Lung (tissue), 12 donors: ENCODE results near the gene TLE5. TPM values are rescaled to one million over a fixed set of nuclear protein-coding genes. Genes with fewer than 3 reads are reported as not detected.

Experiments used
- ATAC-seq: fragments of 200-7000 bp; cut with Tn5 transposase; one replicate; pipeline ENCODE4 v1.9.1; 2020; ENCODE audit warnings: moderate number of reproducible peaks; ENCODE audit not compliant: insufficient read depth, low FRiP score
- DNase-seq, 3 donors: peaks; one replicate each; pipeline ENCODE4 v3.0.0-alpha.2; 2013 to 2017
- H3K27ac ChIP-seq, 2 donors: one replicate each; pipeline ENCODE4 v1.5.1; 2013; ENCODE audit warnings: mild to moderate bottlenecking in 2 of 2, moderate library complexity in 2 of 2, control low read depth in 1 of 2, inconsistent platforms in 1 of 2, low read depth in 1 of 2, low read length in 1 of 2
- H3K27me3 ChIP-seq, 3 donors: one replicate each; pipeline ENCODE4 v1.5.1; 2013; ENCODE audit warnings: low read length in 2 of 3; ENCODE audit not compliant: control insufficient read depth in 3 of 3, insufficient read depth in 3 of 3
- H3K36me3 ChIP-seq, 4 donors: one replicate each; pipeline ENCODE4 v1.5.1; 2013; ENCODE audit warnings: low read length in 4 of 4, mild to moderate bottlenecking in 1 of 4, moderate library complexity in 1 of 4; ENCODE audit not compliant: control insufficient read depth in 4 of 4, insufficient read depth in 4 of 4
- H3K4me1 ChIP-seq, 5 donors: one replicate each; pipeline ENCODE4 v1.5.1; 2013; ENCODE audit warnings: low read length in 5 of 5, mild to moderate bottlenecking in 2 of 5, moderate library complexity in 1 of 5; ENCODE audit not compliant: control insufficient read depth in 5 of 5, insufficient read depth in 5 of 5
- H3K4me3 ChIP-seq: one replicate; pipeline ENCODE4 v1.5.1; 2013; ENCODE audit warnings: mild to moderate bottlenecking, control low read depth, moderate library complexity
- H3K9ac ChIP-seq, 2 donors: one replicate each; pipeline ENCODE4 v1.5.1; 2013; ENCODE audit warnings: low read length in 2 of 2, control low read depth in 1 of 2; ENCODE audit not compliant: insufficient read depth in 1 of 2
- H3K9me3 ChIP-seq, 4 donors: one replicate each; pipeline ENCODE4 v1.5.1; 2013; ENCODE audit warnings: low read length in 3 of 4, mild to moderate bottlenecking in 1 of 4, moderate library complexity in 1 of 4; ENCODE audit not compliant: control insufficient read depth in 4 of 4, insufficient read depth in 3 of 4
- WGBS, 2 donors: extraction: QIAGEN DNeasy Blood & Tissue Kit; methylation state at CpG; one replicate each; pipeline ENCODE4 v1.1.7; 2013; 5-methylcytosine and 5-hydroxymethylcytosine counted together
- polyA plus RNA-seq, 2 donors: library from polyadenylated mRNA; stranded (reverse); fragments of 200-250 nt; gene quantifications; one replicate each; pipeline ENCODE4 v1.2.1, GENCODE V29; 2013
- total RNA-seq, 2 donors: library from RNA; depleted of rRNA in 1 of 2; stranded (reverse); fragments of >200 nt in 1 of 2; gene quantifications; one replicate each; pipeline ENCODE4 v1.2.1, GENCODE V29; 2014 to 2021
- TF ChIP-seq, protein P1 (sequence below): IDR thresholded peaks from 2 replicates; pipeline ENCODE4 v1.5.1; 2012; ENCODE audit warnings: mild to moderate bottlenecking; ENCODE audit errors: control extremely low read depth, extremely low read depth
- donor health status: control.
- donor health status: control.
- donor health status: Bipolar disorder and iron deficiency.
- donor health status: healthy.
- donor health status: DM: yes; HTN: yes; CAD: no.

Gene TLE5
- total and polyA plus RNA-seq, 4 donors = 179 to 797 (median 410) TPM

DNA sequence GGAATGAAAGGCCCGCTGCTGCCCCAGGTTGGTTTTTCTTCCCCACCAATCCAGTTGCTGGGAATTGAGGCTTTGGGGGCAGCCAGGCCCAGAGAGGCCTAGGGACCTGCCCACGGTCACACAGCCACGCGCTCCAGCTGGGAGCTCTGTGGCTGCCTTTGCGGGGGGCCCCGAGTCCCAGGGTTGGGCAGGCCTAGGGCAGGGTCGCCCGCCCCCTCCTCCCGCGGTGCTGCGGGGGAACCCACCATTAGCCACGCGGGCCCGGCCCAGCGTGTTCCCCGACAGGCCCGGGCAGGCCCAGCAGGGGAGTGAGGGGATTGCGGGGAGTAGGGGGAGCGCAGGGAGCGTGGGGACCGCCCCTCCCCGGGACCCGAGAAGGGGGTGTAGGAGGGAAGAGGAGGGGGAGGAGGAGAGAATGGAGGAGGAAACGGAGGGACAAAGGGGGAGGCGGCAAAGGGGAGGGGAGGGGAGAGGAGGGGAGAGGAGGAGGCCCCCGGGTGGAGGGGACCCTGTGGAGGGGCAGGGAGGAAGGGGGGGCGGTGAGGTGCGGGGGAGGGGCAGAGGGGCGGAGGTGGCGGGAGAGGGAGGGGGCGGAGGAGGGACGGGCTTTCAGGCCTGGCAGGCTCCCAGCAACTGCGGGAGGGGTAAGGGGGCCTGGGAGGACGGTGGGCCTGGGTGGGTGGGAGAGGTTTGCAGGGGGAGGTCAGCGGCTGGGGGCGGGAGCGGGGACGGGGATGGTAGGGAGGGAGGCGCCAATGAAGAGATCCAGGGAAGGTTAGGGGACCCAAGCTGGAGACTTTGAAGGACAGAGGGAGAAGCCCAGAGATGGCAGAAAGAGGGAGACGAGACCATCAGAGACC lies 20.3 kb downstream of the TLE5 start:
- Histone ChIP-seq H3K4me3 (no peak overlapping the region), H3K27ac (no peak overlapping the region), H3K9ac (peak overlapping the region in 1 of 2 donors; percentile 34), H3K9me3 (no peaks in the 10 kb centered on the region), H3K4me1 (peaks cover 0 to 17% (median 3%) of the 10 kb centered on the region in 5 donors), H3K27me3 (no peaks in the 10 kb centered on the region), H3K36me3 (no peaks in the 10 kb centered on the region)
- ATAC-seq (no peak), DNase-seq (peak; percentile 92 to 96 (median 95))
- TF ChIP-seq, protein P1, sequence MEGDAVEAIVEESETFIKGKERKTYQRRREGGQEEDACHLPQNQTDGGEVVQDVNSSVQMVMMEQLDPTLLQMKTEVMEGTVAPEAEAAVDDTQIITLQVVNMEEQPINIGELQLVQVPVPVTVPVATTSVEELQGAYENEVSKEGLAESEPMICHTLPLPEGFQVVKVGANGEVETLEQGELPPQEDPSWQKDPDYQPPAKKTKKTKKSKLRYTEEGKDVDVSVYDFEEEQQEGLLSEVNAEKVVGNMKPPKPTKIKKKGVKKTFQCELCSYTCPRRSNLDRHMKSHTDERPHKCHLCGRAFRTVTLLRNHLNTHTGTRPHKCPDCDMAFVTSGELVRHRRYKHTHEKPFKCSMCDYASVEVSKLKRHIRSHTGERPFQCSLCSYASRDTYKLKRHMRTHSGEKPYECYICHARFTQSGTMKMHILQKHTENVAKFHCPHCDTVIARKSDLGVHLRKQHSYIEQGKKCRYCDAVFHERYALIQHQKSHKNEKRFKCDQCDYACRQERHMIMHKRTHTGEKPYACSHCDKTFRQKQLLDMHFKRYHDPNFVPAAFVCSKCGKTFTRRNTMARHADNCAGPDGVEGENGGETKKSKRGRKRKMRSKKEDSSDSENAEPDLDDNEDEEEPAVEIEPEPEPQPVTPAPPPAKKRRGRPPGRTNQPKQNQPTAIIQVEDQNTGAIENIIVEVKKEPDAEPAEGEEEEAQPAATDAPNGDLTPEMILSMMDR = no peak
- WGBS, 2 donors = 16 to 29% methylated on average over 29 to 40 of the region's 40 CpGs

DNA sequence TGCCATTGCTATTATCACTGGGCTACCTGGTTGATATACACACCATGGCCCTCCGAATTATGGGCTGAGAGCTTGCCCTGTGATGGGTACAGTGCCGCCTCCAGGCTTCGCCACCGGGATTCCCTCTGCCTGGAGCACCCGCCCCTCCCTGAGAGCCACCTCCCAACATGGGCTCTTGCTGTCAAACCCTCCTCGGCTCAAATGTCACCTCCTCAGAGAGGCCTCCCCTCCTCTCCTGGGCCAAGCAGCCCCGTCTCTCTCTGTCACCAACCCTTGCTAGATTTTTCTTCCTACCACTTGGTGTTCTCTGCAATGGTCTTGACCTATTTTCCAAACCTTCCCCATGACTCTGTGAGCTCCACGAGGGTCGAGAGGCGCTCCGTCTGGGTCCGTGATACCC lies 21.0 kb downstream of the TLE5 start:
- TF ChIP-seq, protein P1 = no peak

DNA sequence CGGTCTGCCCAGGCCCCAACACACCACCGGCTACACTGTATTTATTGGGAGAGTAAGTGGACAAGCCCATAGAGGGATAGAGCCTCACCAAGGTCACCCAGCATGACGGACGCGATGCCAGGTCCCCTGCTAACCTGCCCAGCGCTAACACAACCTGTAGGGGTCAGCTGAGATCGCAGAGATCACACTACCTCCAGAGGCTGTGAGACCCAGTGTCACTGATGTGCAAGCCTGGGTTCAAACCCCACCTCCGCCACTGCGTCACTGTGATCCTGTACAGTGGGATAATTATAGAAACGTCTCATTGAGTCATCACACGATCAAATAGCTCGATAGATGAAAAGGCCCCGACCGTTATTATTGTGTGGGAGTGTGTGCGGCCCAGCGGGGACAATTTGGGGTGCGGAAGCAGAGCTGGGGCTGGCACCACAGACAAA lies 22.6 kb downstream of the TLE5 start:
- no peaks in the 10 kb centered on the region for H3K27me3 ChIP-seq
- ATAC-seq = no peak
- H3K9me3 ChIP-seq = no peaks in the 10 kb centered on the region
- 82 to 87% methylated on average over 17 of the region's 17 CpGs for WGBS, 2 donors
- peaks cover 0 to 29% (median 7%) of the 10 kb centered on the region in 5 donors for H3K4me1 ChIP-seq
- H3K27ac ChIP-seq = no peak overlapping the region
- H3K36me3 ChIP-seq = no peaks in the 10 kb centered on the region
- no peak for DNase-seq
- H3K9ac ChIP-seq = no peak overlapping the region
- no peak overlapping the region for H3K4me3 ChIP-seq
- TF ChIP-seq, protein P1 = no peak

More for the DNA sequence above, 21.0 kb downstream of the TLE5 start:
- no peak for DNase-seq
- 80 to 85% methylated on average over 12 of the region's 12 CpGs for WGBS, 2 donors
- H3K36me3 ChIP-seq = no peaks in the 10 kb centered on the region
- H3K27me3 ChIP-seq = no peaks in the 10 kb centered on the region
- H3K4me1 ChIP-seq = peaks cover 0 to 22% (median 3%) of the 10 kb centered on the region in 5 donors
- H3K9ac ChIP-seq = peak overlapping the region in 1 of 2 donors; percentile 34
- no peak for ATAC-seq
- no peak overlapping the region for H3K4me3 ChIP-seq
- no peaks in the 10 kb centered on the region for H3K9me3 ChIP-seq
- H3K27ac ChIP-seq = no peak overlapping the region
